ENCODE measurements around the gene ADGRV1.

- TF ChIP-seq, protein P1, sequence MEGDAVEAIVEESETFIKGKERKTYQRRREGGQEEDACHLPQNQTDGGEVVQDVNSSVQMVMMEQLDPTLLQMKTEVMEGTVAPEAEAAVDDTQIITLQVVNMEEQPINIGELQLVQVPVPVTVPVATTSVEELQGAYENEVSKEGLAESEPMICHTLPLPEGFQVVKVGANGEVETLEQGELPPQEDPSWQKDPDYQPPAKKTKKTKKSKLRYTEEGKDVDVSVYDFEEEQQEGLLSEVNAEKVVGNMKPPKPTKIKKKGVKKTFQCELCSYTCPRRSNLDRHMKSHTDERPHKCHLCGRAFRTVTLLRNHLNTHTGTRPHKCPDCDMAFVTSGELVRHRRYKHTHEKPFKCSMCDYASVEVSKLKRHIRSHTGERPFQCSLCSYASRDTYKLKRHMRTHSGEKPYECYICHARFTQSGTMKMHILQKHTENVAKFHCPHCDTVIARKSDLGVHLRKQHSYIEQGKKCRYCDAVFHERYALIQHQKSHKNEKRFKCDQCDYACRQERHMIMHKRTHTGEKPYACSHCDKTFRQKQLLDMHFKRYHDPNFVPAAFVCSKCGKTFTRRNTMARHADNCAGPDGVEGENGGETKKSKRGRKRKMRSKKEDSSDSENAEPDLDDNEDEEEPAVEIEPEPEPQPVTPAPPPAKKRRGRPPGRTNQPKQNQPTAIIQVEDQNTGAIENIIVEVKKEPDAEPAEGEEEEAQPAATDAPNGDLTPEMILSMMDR (IDR thresholded peaks at IDR 0.05), result no peak
- no peak for TF ChIP-seq POLR2A (IDR thresholded peaks at IDR 0.05)
Measured at GRCh38 chr5:91038180-91038808, 479.7 kb downstream of the ADGRV1 start.
